ENCODE measurements around the gene CARNS1.

CARNS1 gene

DNA sequence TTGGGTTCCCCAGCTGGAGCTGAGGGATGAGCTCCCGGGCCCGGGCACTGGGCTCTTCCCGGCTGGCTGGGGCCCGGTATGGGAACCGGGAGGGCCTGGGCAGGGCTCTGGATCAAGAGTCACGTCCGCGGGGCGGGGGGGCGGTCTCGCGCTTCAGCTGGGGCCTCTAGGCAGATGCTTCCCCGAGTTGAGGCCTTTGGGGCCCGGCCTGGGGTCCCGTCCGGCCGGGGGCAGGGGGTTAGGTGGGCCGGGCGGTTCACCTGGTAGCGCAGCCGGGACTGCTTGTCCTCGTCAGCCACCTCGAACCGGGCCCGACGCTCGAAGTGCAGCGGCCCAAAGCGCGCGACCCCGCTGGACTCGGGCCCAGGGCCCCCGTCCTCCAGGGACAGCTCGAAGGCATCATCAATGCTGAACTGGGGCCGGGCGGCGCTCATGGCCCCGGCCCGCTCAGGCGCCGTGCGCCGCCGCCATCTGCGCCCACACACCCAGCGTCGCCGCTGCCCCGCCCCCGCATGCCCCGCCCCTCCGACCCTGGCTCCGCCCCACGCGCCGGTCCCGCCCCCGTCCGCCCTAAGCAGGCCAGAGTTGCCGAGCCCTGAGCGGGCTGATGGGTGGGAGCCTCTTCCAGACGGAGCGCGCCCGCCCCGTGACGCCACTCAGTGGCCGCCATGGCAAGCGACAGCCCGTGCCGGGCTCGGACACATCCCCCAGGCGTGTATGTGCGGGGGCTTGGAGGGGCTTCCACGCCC is 53.5 kb downstream of the CARNS1 start, which contains the start of gene TMEM134:
TSS of gene TMEM134 (minus strand) at position 493 of the 749 bp plus-strand sequence. CDS start at position 434, 59 bp downstream.
- DNase-seq: peak; percentile 91 to 97

DNA sequence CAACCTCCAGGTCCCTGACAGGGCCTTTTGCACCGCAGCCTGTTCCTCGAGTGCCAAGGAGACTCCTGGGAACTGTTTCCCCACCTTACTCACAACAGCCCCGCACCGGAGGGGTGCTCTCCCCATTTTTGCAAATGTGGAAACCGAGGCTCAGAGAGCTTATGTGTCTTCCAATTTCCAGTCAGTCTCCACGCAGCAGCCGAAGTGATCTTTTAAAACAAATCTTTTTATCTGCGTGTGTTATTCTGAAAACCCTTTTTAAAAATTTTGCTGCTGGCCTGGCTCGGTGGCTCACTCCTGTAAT is 54.0 kb downstream of the CARNS1 start:
- DNase-seq: no peak

DNA sequence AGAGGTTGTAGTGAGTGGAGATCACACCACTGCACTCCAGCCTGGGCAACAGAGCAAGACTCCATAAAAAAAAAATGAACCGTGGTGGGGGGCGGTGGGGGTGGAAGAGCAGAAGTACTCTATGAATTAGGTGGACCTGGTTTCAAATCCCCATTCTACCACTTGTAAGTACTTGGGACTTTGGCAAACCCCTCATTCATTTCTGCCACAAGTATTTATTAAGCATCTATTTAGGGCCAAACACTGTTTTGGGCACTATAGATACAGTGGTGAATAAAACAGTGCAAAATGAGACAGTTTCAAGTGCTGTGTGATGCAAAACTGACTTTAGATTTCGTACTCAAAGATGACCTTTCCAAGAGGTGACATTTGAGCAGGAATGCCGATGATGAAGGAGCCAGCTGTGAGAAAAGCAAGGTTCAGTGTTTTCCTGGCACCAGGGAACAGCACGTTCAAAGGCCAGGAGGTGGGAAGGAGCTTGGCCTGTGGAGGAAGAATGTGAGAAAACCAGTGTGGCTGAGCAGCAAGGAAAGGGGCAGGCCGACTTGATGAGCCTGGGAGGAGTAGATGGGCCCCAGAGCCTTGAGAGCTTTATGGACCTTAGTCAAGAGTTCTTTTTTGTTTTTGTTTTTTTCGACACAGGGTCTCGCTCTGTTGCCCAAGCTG is 55.0 kb downstream of the CARNS1 start:
- DNase-seq: no peak

DNA sequence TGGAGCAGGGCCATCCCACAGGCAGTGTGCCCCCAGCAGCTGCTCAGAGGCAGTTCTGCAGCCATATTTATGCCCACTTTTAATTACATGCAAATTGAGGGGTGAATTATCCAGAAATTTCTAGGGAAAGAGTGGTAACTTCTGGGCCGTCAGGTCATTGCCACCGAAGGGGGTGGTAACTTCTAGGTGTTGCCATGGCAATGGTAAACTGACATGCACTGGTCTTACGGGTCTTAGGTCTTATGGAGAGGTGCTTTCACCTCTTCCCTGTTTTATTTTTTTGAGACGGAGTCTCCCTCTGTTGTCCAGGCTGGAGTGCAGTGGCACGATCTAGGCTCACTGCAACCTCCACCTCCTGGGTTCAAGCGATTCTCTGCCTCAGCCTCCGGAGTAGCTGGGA is 57.4 kb downstream of the CARNS1 start:
- DNase-seq: no peak

Data from stimulated activated CD4-positive, alpha-beta T cell treated with anti-CD3 and anti-CD28 coated beads, Interleukin-2, amount 100 ng/mL, for 48 hours (primary cell).